ENCODE results near the gene BCKDHB.

Gene BCKDHB

DNA sequence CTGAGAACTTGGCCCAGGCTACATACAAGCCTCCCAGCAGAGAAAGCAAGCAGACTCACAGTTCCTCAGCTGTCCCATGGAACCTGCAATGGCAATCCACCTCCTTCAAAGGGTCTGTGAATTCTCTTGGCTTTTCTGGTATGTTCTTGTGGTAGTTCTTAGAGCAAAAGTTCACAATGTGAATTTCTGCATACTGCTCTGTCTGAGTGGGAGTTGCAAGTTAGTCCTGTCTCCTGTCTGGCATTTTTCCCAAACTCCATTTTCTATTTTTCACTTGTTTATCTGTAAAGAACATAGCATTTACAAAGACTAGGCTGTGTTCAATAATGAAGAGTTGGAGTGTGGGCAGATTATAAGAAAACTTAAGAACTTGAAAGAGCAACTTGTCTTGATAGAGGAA is 269.9 kb downstream of the BCKDHB start:
- DNase-seq (ENCODE audit: low read depth in 1 of 2, low spot score in 1 of 2), result no peak
- no peak for TF ChIP-seq GABPA (IDR thresholded peaks at IDR 0.05; ENCODE audit: low read depth)
- TF ChIP-seq POLR2AphosphoS5 (IDR thresholded peaks at IDR 0.05; ENCODE audit: low read depth), result no peak
- TF ChIP-seq, protein P1, sequence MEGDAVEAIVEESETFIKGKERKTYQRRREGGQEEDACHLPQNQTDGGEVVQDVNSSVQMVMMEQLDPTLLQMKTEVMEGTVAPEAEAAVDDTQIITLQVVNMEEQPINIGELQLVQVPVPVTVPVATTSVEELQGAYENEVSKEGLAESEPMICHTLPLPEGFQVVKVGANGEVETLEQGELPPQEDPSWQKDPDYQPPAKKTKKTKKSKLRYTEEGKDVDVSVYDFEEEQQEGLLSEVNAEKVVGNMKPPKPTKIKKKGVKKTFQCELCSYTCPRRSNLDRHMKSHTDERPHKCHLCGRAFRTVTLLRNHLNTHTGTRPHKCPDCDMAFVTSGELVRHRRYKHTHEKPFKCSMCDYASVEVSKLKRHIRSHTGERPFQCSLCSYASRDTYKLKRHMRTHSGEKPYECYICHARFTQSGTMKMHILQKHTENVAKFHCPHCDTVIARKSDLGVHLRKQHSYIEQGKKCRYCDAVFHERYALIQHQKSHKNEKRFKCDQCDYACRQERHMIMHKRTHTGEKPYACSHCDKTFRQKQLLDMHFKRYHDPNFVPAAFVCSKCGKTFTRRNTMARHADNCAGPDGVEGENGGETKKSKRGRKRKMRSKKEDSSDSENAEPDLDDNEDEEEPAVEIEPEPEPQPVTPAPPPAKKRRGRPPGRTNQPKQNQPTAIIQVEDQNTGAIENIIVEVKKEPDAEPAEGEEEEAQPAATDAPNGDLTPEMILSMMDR (IDR thresholded peaks at IDR 0.05; ENCODE audit: insufficient read depth, low read length), result no peak
- TF ChIP-seq SPI1 (IDR thresholded peaks at IDR 0.05; ENCODE audit: borderline replicate concordance, low read depth), result no peak
- TF ChIP-seq, protein P2, sequence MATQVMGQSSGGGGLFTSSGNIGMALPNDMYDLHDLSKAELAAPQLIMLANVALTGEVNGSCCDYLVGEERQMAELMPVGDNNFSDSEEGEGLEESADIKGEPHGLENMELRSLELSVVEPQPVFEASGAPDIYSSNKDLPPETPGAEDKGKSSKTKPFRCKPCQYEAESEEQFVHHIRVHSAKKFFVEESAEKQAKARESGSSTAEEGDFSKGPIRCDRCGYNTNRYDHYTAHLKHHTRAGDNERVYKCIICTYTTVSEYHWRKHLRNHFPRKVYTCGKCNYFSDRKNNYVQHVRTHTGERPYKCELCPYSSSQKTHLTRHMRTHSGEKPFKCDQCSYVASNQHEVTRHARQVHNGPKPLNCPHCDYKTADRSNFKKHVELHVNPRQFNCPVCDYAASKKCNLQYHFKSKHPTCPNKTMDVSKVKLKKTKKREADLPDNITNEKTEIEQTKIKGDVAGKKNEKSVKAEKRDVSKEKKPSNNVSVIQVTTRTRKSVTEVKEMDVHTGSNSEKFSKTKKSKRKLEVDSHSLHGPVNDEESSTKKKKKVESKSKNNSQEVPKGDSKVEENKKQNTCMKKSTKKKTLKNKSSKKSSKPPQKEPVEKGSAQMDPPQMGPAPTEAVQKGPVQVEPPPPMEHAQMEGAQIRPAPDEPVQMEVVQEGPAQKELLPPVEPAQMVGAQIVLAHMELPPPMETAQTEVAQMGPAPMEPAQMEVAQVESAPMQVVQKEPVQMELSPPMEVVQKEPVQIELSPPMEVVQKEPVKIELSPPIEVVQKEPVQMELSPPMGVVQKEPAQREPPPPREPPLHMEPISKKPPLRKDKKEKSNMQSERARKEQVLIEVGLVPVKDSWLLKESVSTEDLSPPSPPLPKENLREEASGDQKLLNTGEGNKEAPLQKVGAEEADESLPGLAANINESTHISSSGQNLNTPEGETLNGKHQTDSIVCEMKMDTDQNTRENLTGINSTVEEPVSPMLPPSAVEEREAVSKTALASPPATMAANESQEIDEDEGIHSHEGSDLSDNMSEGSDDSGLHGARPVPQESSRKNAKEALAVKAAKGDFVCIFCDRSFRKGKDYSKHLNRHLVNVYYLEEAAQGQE (IDR thresholded peaks at IDR 0.05; ENCODE audit: insufficient replicate concordance, low read depth), result no peak
- no peak overlapping the region for H3K4me3 ChIP-seq (replicated peaks; ENCODE audit: insufficient read depth, low read length)
- H3K27ac ChIP-seq (replicated peaks), result no peak overlapping the region
- no peaks in the 10 kb centered on the region for H3K27me3 ChIP-seq (ENCODE audit: insufficient read depth, poor library complexity, severe bottlenecking)

DNA sequence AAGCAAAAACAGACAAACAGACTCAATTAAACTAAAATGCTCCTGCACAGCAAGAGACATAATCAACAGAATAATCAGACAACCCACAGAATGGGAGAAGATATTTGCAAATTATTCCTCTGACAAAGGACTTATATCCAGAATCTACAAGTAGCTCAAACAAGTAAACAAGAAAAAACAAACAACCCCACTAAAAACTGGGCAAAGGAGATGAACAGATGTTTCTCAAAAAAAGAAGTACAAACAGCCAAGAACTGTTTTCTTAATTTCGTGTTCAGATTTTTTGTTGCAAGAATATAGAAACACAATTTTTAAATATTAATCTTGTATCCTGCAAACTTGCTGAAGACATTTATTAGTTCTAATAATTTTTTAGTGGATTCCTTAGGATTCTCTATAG is 274.1 kb downstream of the BCKDHB start:
- no peaks in the 10 kb centered on the region for H3K27me3 ChIP-seq (ENCODE audit: insufficient read depth, poor library complexity, severe bottlenecking)
- no peak for TF ChIP-seq POLR2AphosphoS5 (IDR thresholded peaks at IDR 0.05; ENCODE audit: low read depth)
- TF ChIP-seq GABPA (IDR thresholded peaks at IDR 0.05; ENCODE audit: low read depth), result no peak
- TF ChIP-seq, protein P2 (IDR thresholded peaks at IDR 0.05; ENCODE audit: insufficient replicate concordance, low read depth), result no peak
- TF ChIP-seq, protein P1 (IDR thresholded peaks at IDR 0.05; ENCODE audit: insufficient read depth, low read length), result no peak
- TF ChIP-seq SPI1 (IDR thresholded peaks at IDR 0.05; ENCODE audit: borderline replicate concordance, low read depth), result no peak

DNA sequence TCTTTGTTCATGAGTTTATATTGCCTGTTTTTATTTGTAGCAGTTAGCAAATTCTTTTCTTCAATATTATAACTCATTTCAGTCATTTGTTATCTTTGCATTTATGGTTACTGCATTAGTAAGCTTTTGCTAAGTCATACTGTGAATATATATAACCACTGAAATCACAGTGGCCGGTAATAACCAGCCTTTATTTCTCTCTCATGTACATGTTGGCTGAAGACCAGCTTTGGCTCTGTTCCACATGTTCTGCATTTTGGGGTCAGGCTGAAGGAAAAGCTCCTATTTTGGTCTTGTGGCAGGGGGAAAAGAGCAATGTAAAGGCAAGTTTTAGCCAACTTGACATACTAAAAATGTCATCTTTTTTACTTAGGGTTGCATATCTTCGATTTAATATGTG is 276.3 kb downstream of the BCKDHB start:
- Histone ChIP-seq H3K4me3 (replicated peaks; ENCODE audit: insufficient read depth, low read length) (no peak overlapping the region), H3K27me3 (ENCODE audit: insufficient read depth, poor library complexity, severe bottlenecking) (no peaks in the 10 kb centered on the region), H3K27ac (replicated peaks) (no peak overlapping the region)
- TF ChIP-seq, protein P1 (IDR thresholded peaks at IDR 0.05; ENCODE audit: insufficient read depth, low read length), result no peak
- TF ChIP-seq GABPA (IDR thresholded peaks at IDR 0.05; ENCODE audit: low read depth) (no peak), SPI1 (IDR thresholded peaks at IDR 0.05; ENCODE audit: borderline replicate concordance, low read depth) (no peak), POLR2AphosphoS5 (IDR thresholded peaks at IDR 0.05; ENCODE audit: low read depth) (no peak)
- TF ChIP-seq, protein P2 (IDR thresholded peaks at IDR 0.05; ENCODE audit: insufficient replicate concordance, low read depth), result no peak
- DNase-seq (ENCODE audit: low read depth in 1 of 2, low spot score in 1 of 2), result no peak

More for the DNA sequence above, 274.1 kb downstream of the BCKDHB start:
- Histone ChIP-seq H3K27ac (replicated peaks) (no peak overlapping the region), H3K4me3 (replicated peaks; ENCODE audit: insufficient read depth, low read length) (no peak overlapping the region)
- DNase-seq (ENCODE audit: low read depth in 1 of 2, low spot score in 1 of 2), result no peak

Data from HL-60 (cell line).